ENCODE results near the gene MAD1L1. TPM values are rescaled to one million over a fixed set of nuclear protein-coding genes. Genes with fewer than 3 reads are reported as not detected.

The MAD1L1 gene
- total and polyA plus RNA-seq, 2 of the 8 experiments (the other 6 are each of a cell fraction or from before 2014, with no cell fraction given), result 40.4 to 44.6 TPM

DNA sequence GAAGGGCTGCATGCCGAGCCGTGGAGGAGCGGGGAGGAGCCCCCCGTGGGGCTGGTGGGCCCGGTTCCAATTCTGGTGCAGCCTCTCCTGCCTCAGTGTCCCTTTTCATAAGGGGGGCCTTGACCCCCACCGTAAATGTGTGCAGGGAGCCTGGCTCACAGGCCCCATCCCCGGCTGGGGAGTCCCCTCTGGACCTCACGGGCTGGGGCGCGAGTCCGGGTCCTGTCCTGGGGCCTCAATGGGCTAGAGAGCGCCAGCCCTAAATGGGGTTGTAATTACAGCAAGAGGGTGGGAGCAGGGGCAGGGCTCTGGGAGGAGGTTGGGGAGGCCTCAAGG, 359.7 kb downstream of the MAD1L1 start (continued):
- TF ChIP-seq, protein P1, sequence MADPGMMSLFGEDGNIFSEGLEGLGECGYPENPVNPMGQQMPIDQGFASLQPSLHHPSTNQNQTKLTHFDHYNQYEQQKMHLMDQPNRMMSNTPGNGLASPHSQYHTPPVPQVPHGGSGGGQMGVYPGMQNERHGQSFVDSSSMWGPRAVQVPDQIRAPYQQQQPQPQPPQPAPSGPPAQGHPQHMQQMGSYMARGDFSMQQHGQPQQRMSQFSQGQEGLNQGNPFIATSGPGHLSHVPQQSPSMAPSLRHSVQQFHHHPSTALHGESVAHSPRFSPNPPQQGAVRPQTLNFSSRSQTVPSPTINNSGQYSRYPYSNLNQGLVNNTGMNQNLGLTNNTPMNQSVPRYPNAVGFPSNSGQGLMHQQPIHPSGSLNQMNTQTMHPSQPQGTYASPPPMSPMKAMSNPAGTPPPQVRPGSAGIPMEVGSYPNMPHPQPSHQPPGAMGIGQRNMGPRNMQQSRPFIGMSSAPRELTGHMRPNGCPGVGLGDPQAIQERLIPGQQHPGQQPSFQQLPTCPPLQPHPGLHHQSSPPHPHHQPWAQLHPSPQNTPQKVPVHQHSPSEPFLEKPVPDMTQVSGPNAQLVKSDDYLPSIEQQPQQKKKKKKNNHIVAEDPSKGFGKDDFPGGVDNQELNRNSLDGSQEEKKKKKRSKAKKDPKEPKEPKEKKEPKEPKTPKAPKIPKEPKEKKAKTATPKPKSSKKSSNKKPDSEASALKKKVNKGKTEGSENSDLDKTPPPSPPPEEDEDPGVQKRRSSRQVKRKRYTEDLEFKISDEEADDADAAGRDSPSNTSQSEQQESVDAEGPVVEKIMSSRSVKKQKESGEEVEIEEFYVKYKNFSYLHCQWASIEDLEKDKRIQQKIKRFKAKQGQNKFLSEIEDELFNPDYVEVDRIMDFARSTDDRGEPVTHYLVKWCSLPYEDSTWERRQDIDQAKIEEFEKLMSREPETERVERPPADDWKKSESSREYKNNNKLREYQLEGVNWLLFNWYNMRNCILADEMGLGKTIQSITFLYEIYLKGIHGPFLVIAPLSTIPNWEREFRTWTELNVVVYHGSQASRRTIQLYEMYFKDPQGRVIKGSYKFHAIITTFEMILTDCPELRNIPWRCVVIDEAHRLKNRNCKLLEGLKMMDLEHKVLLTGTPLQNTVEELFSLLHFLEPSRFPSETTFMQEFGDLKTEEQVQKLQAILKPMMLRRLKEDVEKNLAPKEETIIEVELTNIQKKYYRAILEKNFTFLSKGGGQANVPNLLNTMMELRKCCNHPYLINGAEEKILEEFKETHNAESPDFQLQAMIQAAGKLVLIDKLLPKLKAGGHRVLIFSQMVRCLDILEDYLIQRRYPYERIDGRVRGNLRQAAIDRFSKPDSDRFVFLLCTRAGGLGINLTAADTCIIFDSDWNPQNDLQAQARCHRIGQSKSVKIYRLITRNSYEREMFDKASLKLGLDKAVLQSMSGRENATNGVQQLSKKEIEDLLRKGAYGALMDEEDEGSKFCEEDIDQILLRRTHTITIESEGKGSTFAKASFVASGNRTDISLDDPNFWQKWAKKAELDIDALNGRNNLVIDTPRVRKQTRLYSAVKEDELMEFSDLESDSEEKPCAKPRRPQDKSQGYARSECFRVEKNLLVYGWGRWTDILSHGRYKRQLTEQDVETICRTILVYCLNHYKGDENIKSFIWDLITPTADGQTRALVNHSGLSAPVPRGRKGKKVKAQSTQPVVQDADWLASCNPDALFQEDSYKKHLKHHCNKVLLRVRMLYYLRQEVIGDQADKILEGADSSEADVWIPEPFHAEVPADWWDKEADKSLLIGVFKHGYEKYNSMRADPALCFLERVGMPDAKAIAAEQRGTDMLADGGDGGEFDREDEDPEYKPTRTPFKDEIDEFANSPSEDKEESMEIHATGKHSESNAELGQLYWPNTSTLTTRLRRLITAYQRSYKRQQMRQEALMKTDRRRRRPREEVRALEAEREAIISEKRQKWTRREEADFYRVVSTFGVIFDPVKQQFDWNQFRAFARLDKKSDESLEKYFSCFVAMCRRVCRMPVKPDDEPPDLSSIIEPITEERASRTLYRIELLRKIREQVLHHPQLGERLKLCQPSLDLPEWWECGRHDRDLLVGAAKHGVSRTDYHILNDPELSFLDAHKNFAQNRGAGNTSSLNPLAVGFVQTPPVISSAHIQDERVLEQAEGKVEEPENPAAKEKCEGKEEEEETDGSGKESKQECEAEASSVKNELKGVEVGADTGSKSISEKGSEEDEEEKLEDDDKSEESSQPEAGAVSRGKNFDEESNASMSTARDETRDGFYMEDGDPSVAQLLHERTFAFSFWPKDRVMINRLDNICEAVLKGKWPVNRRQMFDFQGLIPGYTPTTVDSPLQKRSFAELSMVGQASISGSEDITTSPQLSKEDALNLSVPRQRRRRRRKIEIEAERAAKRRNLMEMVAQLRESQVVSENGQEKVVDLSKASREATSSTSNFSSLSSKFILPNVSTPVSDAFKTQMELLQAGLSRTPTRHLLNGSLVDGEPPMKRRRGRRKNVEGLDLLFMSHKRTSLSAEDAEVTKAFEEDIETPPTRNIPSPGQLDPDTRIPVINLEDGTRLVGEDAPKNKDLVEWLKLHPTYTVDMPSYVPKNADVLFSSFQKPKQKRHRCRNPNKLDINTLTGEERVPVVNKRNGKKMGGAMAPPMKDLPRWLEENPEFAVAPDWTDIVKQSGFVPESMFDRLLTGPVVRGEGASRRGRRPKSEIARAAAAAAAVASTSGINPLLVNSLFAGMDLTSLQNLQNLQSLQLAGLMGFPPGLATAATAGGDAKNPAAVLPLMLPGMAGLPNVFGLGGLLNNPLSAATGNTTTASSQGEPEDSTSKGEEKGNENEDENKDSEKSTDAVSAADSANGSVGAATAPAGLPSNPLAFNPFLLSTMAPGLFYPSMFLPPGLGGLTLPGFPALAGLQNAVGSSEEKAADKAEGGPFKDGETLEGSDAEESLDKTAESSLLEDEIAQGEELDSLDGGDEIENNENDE (IDR thresholded peaks at IDR 0.05; ENCODE audit: insufficient replicate concordance, low read length), result no peak
- no peak for TF ChIP-seq RNF2 (IDR thresholded peaks at IDR 0.05; ENCODE audit: borderline replicate concordance, low read depth, low read length, missing control alignments, poor library complexity, severe bottlenecking)
- TF ChIP-seq KDM1A (IDR thresholded peaks at IDR 0.05; ENCODE audit: borderline replicate concordance, low read length), result no peak
- no peak for TF ChIP-seq EP300 (IDR thresholded peaks at IDR 0.05; ENCODE audit: borderline replicate concordance in 1 of 2, low read depth in 2 of 2, low read length in 2 of 2)
- TF ChIP-seq, protein P2, sequence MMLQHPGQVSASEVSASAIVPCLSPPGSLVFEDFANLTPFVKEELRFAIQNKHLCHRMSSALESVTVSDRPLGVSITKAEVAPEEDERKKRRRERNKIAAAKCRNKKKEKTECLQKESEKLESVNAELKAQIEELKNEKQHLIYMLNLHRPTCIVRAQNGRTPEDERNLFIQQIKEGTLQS (IDR thresholded peaks at IDR 0.05; ENCODE audit: insufficient read depth, low read depth, low read length), result no peak
- no peak for TF ChIP-seq SP2 (IDR thresholded peaks at IDR 0.05; ENCODE audit: low read length)
